GM12865 (cell line): ENCODE measurements around the gene ETV4.
"Not testable (repeated sequence)": the region's sequence is repeated elsewhere in the genome, so short reads cannot be mapped to it uniquely, and the experiment has no call there.

Experiments used
- DNase-seq: peaks from one replicate; pipeline ENCODE4 v3.0.0; 2010; ENCODE audit warnings: low read depth
- H3K4me3 ChIP-seq: 2 replicates; pipeline ENCODE4 v1.5.1; 2011; ENCODE audit warnings: mild to moderate bottlenecking, low read depth, low read length, control low read depth
- TF ChIP-seq, protein P1 (sequence below): IDR thresholded peaks from 2 replicates; pipeline ENCODE4 v1.5.1; 2011; ENCODE audit warnings: low read length, control low read depth, low read depth, inconsistent platforms; ENCODE audit not compliant: insufficient read depth; ENCODE audit errors: missing control alignments

Gene ETV4

DNA sequence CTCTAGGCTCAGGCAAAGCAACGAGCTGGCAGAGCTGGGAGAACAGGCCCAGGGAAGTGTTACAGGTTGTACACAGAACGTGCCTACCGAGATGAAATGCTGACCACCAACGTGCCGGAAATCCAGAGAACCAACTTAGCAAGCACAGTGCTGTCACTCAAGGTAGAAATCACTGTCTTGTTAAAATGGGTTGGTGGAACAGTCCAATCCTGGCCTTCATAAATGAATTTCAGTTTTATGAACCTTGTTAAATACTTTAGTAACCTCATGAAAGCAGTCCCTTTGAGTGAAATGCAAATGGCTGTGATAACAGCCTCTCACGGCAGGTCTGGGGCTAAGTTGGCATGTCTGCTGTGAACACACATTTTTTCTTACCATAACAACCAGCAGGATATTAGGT lies 29.0 kb downstream of the ETV4 start:
- H3K4me3 ChIP-seq = peak overlapping the region; percentile 10; the same call in 1 of the 2 replicates
- TF ChIP-seq, protein P1, sequence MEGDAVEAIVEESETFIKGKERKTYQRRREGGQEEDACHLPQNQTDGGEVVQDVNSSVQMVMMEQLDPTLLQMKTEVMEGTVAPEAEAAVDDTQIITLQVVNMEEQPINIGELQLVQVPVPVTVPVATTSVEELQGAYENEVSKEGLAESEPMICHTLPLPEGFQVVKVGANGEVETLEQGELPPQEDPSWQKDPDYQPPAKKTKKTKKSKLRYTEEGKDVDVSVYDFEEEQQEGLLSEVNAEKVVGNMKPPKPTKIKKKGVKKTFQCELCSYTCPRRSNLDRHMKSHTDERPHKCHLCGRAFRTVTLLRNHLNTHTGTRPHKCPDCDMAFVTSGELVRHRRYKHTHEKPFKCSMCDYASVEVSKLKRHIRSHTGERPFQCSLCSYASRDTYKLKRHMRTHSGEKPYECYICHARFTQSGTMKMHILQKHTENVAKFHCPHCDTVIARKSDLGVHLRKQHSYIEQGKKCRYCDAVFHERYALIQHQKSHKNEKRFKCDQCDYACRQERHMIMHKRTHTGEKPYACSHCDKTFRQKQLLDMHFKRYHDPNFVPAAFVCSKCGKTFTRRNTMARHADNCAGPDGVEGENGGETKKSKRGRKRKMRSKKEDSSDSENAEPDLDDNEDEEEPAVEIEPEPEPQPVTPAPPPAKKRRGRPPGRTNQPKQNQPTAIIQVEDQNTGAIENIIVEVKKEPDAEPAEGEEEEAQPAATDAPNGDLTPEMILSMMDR = no peak
- DNase-seq = peak; percentile 73

DNA sequence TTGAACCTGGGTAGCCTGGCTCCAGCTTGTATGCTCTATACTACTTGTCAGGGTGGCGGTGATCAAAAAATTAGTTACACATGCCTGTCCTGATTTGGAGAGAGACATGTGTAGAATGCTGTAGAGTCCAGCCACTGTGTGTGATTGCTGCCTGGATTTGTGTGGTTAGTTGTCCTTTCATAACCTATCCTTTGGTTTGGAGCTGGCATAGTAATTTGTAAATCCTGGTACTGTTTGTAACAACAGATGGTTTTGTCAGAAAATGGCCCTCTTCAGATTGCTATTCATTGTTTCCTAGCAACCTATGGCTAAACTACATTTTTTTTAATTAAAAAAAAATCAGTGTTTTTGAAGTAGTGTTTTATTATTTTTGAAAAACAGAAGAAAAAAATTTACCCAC lies 30.5 kb downstream of the ETV4 start:
- TF ChIP-seq, protein P1 = no peak
- H3K4me3 ChIP-seq = no peak overlapping the region
- DNase-seq = no peak

- not testable (repeated sequence) for DNase-seq, H3K4me3 ChIP-seq
Measured at GRCh38 chr17:43511199-43511598, 34.9 kb downstream of the ETV4 start.

- not testable (repeated sequence) for H3K4me3 ChIP-seq, DNase-seq
Measured at GRCh38 chr17:43509440-43509839, 36.7 kb downstream of the ETV4 start.

DNA sequence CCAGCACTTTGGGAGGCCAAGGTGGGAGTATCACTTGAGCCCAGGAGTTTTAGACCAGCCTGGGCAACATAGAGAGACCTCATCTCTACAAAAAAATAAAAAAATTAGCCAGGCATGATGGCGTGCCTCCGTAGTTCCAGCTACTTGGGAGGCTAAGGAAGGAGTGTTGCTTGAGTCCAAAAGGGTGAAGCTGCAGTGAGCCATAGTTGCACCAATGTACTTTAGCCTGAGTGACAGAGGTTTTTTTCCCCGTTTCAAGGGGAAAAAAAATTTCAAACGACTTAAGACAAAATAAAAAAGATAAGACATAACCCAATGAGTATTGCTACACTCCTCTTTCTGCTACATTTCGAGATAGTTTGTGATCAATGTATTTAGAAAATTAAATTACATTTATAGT lies 55.5 kb downstream of the ETV4 start:
- TF ChIP-seq, protein P1 = no peak
- no peak for DNase-seq
- H3K4me3 ChIP-seq = no peak overlapping the region

GRCh38 chr17:43483674-43484551 lies 62.2 kb downstream of the ETV4 start, which contains the start of gene DHX8:
Gene DHX8, plus strand, starts transcription at chr17:43483975. Its CDS starts 63 bp downstream, at chr17:43484038.
- TF ChIP-seq, protein P1 = peak; percentile 100
- DNase-seq = peak; percentile 98
- H3K4me3 ChIP-seq = peak within 1 kb of the TSS; percentile 73

- TF ChIP-seq, protein P1 = no peak
- no peak for DNase-seq
- H3K4me3 ChIP-seq = no peak overlapping the region
Measured at GRCh38 chr17:43482103-43483012, 63.8 kb downstream of the ETV4 start.
